Activated CD4-positive, alpha-beta T cell treated with anti-CD3 and anti-CD28 coated beads, Interleukin-2, amount 50 U/mL, for 4 hours (primary cell): Measurements from ENCODE around the gene TMEM238.
"Not testable (repeated sequence)": the region's sequence is repeated elsewhere in the genome, so short reads cannot be mapped to it uniquely, and the experiment has no call there.

ENCODE experiments used
- DNase-seq, 2 experiments: peaks; one replicate each; pipeline ENCODE4 v3.0.0-alpha.2; 2020

TMEM238 gene

DNA sequence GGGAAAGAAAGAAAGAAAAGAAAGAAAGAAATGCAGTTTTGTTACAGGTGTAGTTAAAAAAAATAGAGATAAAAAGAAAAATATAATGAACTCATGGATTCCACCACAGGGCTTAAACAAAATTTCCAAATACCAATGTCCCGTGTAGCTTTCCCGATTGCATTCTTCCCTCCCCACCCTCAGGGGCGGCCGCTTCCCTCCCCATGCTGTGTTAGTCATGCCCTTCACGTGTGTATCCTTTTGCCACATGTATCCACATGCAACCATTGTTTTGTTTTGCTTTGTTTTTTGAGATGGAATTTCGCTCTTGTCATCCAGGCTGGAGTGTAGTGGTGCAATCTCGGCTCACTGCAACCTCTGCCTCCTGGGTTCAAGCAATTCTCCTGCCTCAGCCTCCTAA lies 48.0 kb downstream of the TMEM238 start:
- no peak for DNase-seq

- DNase-seq = no peak
Measured at GRCh38 chr19:55333870-55334269, 50.2 kb downstream of the TMEM238 start.

DNA sequence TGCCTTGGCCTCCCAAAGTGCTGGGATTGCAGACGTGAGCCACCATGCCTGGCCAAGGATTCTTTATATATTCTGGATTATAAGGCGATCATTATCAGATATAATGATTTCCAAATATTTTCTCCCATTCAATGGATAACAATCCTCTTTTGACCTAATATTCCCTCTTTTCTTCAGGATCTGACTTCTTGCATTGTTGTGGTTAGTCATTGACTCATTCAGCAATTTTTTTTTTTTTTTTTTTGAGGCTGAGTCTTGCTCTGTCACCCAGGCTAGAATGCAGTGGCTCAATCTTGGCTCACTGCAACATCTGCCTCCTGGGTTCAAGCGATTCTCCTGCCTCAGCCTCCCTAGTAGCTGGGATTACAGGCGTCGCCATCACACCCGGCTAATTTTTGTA lies 54.3 kb downstream of the TMEM238 start:
- not testable (repeated sequence) for DNase-seq
